GM12875 (cell line): Measurements from ENCODE around the gene CMPK2.

ENCODE experiments used
- H3K4me3 ChIP-seq: one replicate; pipeline ENCODE4 v1.5.1; 2011; ENCODE audit warnings: low read depth, low read length, control low read depth
- CTCF ChIP-seq: IDR thresholded peaks from 2 replicates; pipeline ENCODE4 v1.5.1; 2011; ENCODE audit warnings: low read depth, mild to moderate bottlenecking, control low read depth, inconsistent platforms, low read length, moderate library complexity, borderline replicate concordance; ENCODE audit not compliant: insufficient read depth

Gene CMPK2

DNA sequence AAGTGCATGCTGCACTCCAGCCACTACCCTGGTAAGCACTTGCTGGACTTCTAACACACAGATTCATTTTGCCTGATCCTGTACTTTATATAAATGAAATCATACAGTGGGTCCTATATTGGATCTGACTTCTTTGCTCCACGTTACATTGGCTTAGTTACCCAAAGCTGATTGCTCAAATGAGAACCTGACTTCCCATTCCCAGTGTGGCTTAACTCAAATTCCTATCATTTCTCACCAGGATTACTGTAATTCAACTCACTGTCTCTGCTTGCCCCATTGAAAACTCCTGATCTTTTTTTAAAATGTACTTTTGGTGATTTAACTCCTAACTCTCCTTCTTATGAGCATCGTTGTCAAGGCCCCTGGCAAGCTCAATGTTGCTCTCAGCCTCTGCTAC lies 13.3 kb upstream of the CMPK2 start:
- TF ChIP-seq CTCF = no peak
- no peak overlapping the region for H3K4me3 ChIP-seq

GRCh38 chr2:6878549-6878948 lies 12.8 kb upstream of the CMPK2 start:
- no peak for TF ChIP-seq CTCF
- no peak overlapping the region for H3K4me3 ChIP-seq

GRCh38 chr2:6877402-6878304 lies 11.9 kb upstream of the CMPK2 start, which contains the start of gene RSAD2:
RSAD2 (plus strand) TSS chr2:6877777; CDS start chr2:6877801, 24 bp downstream.
- peak within 1 kb of the TSS; percentile 22 for H3K4me3 ChIP-seq
- 0 out of 2 replicates have a peak, but pooled peaks have one; percentile 14 for TF ChIP-seq CTCF

GRCh38 chr2:6876309-6876708 lies 10.6 kb upstream of the CMPK2 start:
- TF ChIP-seq CTCF = no peak
- H3K4me3 ChIP-seq = no peak overlapping the region

- H3K4me3 ChIP-seq = no peak overlapping the region
- no peak for TF ChIP-seq CTCF
These were observed 8.3 kb upstream of the CMPK2 start for GRCh38 chr2:6874032-6874431.

GRCh38 chr2:6872394-6872793 lies 6.7 kb upstream of the CMPK2 start:
- TF ChIP-seq CTCF = no peak
- no peak overlapping the region for H3K4me3 ChIP-seq

- no peak for TF ChIP-seq CTCF
- no peak overlapping the region for H3K4me3 ChIP-seq
These were observed 1.3 kb upstream of the CMPK2 start for GRCh38 chr2:6866982-6867381.
